ENCODE measurements around the gene ZFP92.
"Not testable (repeated sequence)": the region's sequence is repeated elsewhere in the genome, so short reads cannot be mapped to it uniquely, and the experiment has no call there.

The ZFP92 gene, protein sequence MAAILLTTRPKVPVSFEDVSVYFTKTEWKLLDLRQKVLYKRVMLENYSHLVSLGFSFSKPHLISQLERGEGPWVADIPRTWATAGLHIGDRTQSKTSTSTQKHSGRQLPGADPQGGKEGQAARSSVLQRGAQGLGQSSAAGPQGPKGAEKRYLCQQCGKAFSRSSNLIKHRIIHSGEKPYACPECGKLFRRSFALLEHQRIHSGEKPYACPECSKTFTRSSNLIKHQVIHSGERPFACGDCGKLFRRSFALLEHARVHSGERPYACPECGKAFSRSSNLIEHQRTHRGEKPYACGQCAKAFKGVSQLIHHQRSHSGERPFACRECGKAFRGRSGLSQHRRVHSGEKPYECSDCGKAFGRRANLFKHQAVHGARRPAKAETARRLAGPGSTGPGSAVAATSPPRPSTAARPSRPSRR

DNA sequence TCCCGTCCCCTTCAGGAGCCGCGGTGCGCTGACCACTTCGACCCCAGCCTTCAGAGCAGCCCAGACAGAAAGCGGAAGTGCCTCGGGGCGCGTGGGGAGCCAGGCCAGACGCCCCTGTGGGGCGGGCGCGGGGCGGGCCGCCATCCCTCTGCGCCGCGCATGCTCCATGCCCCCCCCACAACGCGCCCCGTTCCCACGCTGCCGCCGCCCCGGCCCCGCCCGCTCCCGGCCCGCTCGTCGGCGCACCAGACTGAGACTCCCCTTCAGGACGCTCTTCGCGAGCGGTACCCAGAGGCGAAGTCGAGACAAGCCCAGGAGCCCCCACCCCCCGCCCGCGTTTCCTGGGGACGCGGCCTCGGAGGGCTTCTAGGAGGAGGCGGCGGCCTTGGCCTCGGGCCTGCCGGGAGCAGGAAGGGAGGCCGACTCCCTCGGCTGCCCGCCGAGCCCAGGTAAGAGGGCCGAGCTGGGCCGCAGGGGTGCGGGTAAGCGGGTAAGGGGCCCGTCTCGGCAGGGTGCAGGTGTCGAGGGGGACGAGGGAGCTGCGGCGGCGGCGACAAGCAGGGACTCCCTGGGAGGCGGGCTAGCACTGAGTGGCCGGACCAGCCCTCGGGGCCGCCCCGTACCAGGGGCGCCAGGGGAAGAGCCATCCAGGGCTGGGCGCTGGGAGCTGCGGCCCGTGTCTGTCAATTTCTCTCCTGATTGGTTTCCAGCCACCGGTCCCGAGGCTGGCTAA is at the start of gene ZFP92:
Gene ZFP92 (plus strand): TSS at position 218 of the 733 bp plus-strand sequence. CDS start 6,851 bp downstream, outside the sequence.
- peak in 1 of 2 experiments; percentile 29 for DNase-seq

DNA sequence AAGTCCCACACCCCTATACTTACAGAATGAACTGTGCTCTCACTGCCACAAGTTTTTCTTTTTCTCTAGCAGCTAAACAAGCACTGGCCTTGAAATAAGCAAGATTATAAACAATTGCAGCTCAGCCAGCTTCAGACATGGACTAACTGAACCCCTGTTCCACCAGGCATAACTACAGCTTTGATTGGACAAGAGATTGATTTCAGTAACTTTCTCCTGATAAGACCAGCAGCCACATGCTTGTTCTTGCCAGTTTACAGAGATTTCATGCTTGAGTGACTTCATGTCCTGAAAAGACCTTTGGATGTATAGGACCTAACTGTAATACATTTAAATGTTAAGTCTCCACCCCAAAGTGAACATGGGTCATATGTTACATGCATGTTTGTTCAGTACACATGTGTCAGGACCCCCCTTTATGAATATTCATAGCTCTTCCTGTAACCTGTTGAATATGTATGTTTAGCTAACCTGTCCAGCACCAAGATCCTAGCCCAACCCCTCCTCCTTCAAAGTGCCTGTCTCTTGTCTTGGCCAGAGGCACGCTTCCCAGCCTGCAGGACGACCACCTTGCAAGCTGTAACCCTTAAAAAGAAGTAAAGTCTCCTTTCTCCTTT is 49.4 kb upstream of the ZFP92 start:
- peak in 1 of 2 experiments; percentile 15 for DNase-seq

DNA sequence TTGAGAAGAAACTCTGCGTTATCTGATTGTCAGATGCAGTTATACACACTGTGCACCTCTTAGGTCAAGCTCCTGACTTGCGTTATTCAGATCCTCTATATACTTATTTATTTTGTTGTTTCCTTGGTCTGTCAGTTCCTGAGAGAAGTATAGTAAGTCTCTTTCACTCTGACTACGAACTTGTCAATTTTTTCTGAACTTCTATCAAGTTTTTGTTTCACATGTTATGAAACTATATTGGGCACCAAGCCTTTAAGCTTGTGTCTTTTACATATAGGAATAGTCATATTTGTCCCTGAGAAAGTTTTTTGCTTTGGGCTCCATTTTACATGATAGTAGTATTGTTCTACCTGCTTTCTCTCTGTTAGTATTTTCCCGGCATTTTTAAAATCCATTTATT is 45.6 kb upstream of the ZFP92 start:
- no peak for DNase-seq

DNA sequence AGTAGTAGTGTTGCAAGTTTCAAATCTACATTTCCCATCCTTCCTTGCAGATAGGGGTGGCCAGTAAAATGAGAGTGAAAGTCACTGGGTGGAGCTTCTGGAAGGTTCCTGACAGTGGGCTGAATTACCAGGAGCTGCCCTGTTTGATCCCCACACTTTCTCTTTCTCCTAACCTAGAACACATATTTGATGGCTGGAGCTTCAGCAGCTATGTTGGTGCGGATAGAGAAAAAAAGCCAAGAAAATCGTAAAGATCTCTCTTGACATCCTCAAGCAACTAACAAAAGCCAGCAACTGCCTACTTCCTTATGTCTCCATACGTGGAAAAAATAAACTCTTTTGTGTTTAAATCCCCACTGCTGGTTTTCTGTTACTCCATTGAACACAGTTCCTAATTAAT is 45.2 kb upstream of the ZFP92 start:
- DNase-seq: no peak

DNA sequence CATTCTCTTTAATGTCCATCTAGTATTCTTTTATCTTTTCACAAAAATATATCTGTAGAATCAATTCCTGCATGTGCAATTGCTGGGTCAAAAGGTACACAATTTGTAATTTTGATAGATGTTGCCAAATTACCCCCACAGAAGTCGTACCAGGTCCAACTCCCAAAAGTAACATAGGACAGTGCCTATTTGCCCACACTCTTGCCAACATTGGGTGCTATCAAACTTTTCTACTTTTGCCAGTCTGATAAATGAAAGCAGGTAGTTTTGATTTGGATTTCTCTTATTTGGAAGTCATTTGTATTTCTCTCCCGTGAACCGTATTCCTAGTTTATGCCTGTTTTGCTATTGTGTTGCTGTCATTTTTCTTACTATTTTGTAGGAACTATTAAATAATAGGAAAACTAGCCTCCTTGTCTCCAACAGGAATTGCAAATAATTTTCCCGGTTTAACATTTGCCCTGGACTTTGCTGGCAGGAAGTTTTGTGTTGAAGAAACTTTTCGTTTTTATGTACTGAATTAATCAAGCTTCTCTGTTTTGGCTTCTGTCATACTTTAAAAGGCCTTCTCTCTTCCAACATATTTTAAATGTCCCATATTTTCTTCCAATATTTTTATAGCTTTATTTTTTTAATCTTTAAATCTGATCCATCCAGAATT is 44.3 kb upstream of the ZFP92 start:
- DNase-seq: no peak

DNA sequence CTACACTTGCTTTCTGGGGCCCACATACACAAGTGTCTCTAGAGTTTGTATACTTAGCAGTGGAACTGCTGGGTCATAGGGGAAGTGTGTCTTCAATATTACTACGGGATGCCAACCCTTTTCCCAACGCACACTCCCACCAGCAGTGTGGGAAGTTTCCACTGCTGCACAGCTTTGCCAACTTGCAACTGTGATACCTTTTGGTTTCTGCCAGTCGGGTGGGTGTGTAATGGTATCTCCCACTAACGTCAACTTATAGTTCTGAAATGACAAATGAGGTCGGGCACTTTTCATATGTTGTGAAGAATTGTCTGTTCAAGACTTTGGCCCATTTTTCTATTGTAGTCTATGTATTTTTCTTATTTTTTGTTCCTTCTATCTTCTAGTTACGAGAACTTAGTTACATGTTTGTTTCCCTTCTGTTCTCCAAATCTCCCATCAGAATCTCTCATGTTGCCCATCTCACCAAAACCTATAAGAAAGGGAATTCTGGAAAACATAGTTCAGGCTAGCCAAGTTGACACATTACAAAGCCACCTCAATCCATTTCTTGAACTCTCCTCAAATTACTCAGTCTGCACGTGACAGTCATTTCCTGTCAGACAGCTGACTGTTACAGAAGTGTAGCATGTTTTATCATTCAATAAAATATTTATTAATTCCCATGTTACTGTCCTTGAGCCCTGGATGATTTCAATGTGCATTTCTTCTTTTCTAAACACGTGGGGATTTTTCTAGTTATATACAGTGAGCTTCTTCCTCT is 40.8 kb upstream of the ZFP92 start:
- DNase-seq: no peak

DNA sequence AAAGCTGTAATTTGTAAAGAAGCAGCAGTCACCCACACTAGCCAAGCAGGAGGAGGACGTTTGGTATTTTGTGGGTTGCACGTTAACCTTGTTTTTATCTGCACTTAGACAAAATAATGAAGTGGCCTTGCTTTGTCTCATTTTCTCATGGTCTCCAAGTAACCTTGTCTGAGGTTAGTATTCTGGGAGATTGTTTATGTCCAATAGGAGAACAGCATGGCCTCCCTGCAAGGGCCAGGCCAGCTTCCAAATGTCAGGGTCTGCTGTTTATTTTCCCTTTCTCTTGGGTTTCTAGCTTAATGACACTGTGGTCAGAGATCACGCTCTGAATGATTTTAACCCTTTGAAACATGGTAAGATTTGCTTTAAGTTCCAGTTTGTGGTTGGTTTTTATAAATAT is 40.0 kb upstream of the ZFP92 start:
- no peak for DNase-seq

DNA sequence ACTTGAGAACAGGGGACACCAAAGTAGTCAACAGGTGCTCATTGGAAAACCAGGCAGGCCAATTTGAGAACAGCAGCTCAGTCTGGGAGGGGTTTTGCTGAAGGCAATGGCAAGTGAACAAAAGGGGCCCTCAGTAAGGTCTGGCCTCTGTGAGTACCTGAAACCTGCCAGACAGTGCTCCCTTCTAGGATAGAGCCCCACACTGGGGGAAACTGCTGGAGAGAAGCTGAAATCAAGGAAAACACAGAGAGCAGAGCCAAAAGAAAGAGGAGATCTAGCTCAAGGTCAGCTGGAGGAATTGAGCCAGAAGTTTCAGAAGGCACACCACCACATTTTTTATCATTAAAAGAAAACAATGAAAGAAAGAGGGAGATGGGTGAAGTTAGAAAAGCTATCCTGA is 38.3 kb upstream of the ZFP92 start:
- no peak for DNase-seq

DNA sequence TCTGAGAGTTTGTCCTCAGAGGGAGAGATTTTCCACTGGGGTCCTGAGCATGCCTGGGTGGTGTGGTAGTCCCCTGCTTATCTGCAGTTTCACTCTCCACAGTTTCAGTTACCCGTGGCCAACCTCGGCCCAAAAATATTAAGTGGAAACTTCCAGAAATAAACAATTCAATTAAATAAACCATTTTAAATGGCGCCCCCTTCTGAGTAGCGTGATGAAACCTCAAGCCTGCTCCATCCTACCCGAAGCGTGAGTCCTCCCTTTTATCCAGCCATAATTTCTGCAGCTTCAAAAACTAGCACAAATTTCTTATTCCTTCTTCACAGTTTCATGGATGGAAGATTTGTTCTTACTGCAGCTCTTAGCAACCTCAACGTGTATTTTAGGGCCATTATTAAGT is 36.8 kb upstream of the ZFP92 start:
- no peak for DNase-seq

DNA sequence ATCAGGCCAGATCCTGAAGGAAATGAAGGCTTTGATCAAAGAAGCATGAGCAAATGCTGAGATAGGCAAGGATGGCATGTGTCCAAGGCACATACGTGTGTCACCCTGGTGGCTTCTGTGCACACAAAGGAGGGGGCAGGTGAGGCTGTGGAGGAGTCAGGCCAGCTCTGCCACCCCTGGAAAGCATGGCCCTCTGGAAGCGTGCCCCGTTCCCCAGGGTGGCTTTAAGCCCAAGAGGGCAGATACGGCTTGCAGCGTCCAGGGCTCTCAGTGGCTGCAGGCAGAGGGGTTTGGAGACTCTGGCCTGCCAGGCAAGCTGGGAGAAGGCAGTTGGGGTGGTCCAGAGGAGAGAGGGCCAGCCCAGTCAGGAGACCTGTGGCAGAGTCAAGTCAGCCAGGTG is 35.7 kb upstream of the ZFP92 start:
- DNase-seq: no peak

DNA sequence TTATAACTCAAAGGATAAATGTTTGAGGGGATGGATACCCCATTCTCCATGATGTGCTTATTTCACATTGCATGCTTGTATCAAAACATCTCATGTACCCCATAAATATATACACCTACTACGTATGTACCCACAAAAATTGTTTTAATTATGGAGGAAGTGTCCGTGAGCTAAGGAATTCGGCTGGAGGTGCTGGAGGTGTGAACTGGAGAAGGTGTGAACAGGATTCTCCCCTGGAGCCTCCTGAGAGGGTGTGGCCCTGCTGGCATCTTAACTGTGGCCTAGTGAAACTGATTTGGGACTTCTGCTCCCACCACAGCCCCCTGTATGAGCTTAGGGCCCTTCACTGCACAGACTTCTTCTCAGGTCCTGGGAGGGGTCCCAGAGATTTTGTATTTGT is 33.5 kb upstream of the ZFP92 start:
- DNase-seq: no peak

DNA sequence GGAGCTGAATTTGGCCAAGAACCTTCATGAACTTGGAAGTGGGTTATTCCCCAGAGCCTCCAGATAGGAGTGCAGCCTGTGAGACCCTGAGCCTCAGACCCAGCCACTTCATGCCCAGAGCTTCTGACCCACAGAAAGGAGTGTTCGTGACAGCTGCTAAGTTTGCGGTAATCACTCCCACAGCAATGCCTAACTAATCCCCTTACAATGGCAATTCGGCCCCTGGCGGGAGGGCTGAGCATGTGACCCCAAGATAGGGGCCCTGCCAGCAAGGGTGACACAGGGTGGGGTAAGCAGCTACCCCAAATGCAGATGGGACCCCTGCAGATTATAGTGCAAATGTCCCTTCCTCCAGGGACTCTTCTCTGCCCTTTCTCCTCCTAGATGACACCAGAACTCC is 32.7 kb upstream of the ZFP92 start:
- DNase-seq: peak in 1 of 2 experiments; percentile 39

DNA sequence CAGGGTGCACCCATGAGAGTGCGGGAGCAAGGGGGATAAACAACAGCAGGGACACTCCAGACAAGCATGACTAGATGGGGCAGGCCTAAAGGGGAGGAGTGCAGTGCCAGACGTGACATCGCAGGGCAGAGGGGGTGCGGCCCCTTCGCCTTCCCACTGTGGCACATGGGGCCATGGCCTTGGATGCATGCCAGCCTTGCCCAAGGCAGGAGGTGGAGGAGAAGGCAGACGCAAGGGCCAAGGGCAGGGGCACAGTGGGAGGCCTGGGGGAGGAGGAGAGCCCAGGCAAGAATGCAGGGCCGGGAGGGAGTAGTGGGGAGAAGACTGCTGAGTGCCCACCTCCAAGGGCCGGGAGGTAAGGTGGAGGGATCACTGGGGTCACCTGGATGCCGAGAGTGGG is 31.8 kb upstream of the ZFP92 start:
- no peak for DNase-seq

DNA sequence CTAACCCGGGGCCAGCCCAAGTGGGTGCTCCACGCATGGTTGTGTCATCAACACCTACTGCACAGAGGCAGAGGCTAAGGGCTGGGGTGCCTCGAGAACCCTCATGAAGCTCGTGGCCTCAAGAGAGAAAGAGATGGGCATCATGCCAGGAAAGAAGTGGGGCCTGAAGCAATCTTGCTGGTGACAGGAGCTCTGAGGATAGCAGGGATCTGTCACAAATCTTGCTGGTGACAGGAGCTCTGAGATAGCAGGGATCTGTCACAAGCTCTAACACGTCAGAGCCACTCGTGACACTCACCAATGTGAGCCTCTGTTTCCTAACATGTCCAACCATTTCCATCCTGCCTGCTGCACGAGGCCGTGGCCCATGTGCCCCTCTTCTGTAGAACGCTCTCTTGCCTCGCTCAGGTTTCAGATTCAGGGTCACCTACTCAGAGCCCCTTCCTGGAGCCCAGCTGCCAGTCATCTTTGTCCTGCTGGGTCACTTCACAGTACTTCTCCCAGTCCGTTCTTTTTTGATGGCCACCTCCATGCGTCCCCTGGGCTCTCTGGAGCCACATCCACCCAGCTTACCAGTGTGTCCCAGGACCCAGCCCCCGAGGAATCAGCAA is 31.2 kb upstream of the ZFP92 start:
- DNase-seq: no peak

DNA sequence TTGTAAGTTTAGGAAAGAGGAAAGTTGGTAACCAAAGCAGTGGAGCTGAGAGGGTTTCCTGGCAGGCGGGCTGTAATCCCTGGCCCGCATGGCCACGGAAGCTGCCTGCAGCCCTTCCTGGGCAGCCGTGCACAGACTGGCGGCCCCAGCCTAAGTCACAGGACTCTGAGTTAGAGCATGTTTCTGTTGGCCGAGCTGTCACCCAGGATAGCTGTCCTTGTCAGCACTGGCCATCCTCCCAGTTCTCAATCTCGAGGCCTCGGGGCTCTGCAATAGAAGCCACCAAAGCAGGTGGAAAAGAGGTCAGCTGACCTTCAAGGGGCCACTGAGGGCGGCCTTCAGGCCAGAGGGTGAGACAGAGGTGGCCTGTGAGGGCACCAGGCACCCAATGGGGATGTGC is 30.6 kb upstream of the ZFP92 start:
- no peak for DNase-seq

DNA sequence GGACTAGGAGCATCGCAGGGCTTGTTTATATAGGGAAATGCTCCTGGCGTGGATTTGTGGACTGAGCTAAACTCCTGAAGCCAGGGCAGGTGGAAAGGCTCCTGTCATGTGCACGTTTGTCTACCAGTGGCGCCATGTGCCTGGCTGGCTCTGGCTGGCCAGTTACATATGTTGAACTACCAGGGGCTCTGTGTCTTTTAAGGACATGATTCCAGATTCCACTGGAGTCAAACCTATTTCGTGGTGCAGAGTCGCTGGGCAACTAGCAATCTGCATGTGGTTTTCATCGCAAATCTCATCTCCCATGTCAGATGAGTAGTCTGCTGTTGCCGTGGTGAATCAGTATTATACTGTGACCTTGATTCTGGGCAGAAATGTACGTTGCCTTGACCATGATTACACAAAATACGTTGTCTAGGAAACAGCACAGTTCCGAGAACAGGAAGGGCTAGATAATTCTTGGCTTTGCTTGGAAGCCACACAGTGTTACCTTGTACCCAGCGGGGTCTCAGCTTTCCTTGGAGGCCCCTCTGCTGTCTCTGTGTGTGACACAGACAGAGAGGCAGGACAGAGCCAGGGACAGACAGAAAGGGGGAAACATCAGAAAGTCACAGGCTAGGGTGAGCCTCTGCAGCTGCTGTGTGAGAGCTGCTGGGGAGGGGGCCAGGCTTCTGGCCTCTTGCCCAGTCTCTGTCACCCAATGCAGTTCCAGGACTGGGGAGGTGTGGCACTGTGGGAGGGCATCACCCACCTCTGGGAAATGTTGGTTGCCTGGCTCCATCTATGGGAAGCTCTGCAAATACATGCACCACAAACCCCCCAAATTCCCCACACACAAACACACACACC is 29.4 kb upstream of the ZFP92 start:
- DNase-seq: peak; percentile 33 to 80

DNA sequence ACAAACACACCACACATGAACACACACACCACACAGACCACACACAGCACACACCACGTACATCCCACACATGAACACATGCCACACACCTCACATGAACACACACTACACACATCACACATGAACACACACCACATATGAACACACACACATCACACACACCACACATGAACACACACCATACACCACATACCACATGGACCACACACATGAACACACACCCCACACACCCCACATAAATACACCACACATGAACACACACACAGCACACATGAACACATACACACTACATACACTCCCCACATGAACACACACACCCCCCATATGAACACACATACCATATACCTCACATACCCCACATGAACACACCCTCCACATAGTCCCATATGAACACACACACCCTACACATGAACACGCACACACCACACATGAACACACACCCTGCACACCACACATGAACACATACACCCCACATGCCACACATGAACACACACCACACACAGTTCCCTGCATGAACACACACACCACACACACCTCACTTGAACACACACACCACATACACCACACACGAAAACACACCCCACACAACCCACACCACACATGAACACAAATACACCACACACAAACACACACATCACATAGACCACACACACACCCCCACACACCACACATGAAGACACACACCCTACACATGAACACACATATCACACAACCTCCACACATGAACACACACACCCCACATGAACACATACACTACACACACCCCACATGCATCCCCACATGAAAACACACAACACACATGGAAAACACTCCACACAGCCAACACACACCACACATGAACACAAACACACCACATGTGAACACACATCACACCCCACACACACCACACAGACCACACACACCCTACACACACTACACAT is 28.4 kb upstream of the ZFP92 start:
- no peak for DNase-seq

DNA sequence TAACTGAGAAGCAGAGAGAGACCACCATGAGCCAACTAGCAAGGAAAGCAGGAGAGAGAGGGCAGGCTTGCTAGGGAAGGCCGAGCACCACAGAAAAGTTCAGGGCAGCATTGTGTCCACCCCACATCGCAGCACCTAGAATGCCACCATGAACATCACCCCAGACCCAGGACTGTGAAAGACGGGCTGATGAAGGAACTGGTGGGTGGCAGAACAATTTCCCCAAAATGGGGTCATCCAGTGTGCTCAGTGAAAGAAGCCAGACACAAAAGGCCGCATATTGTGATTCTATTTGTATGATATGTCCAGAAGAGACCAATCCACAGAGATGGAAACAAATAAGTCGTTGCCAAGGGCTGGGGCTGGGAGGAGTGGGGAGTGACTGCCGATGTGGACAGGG is 26.9 kb upstream of the ZFP92 start:
- DNase-seq: no peak

DNA sequence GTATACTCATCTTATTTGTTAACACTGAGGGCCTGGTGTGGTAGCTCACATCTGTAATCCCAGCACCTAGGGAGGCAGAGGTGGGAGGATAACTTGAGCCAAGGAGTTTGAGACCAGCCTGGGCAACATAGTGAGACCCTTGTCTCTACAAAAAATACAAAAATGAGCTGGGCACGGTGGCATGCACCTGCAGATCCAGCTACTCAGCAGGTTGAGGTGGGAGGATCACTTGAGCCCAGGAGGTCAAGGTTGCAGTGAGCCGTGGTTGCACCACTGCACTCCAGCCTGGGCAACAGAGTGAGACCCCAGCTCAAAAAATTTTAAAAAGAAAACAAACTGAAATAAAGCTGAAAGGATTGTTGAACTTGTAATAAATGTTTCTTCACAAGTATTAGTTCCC is 26.3 kb upstream of the ZFP92 start:
- not testable (repeated sequence) for DNase-seq

DNA sequence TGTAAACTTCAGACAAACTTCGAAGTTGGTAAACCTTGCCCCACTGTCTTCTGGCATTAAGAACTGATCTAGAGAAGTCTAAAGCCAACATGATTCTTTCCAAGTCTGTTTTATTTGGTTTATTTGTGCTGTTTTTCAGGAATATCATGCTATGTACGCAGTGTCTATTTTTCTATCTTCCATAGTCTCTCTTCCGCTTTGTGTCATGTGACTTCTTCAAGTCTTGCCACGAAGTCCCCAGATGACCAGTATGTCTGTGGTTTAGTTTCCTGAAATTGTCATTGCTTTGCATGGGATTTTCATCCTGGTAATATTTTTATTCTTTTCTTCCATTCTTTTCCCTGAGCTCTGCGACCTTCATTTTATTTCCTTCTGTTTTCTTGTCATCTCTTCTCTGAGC is 25.2 kb upstream of the ZFP92 start:
- no peak for DNase-seq

Measured in NCI-H524 (cell line).